Naive thymus-derived CD8-positive, alpha-beta T cell (primary cell): ENCODE results near the gene UBE2E1. TPM values are rescaled to one million over a fixed set of nuclear protein-coding genes. Genes with fewer than 3 reads are reported as not detected.
A peak's percentile ranks its signal among the peaks of the same experiment; 100 is the strongest.
"Not testable (repeated sequence)": the region's sequence is repeated elsewhere in the genome, so short reads cannot be mapped to it uniquely, and the experiment has no call there.

Source experiments
- ATAC-seq, 2 donors: fragments of 150-1000 bp; cut with Tn5 transposase in 1 of 2; sonication (Bioruptor Pico), chemical (Tn5 transposase) in 1 of 2; 1 replicate in 1 of 2; 2 replicates in 1 of 2; pipeline ENCODE4 v1.10.0; 2021; ENCODE audit warnings: mild to moderate bottlenecking in 2 of 2, moderate library complexity in 2 of 2
- POLR2A ChIA-PET: fragments of 350-600 bp; sonication (Branson Sonifier 250); formaldehyde crosslinking; loops from one replicate; lab custom pipeline; 2021; ENCODE audit warnings: antibody characterized with exemption; lab: Charles Lee
- DNase-seq, 10 donors: peaks; one replicate each; pipeline versions ENCODE4 v3.0.0 to v3.0.0-alpha.2; 2020 to 2022
- H3K27ac Mint-ChIP-seq, 10 donors: one replicate each; pipeline ENCODE4 v1.8.0; 2020 to 2022; ENCODE audit warnings: mild to moderate bottlenecking in 10 of 10, mixed read lengths in 10 of 10, moderate library complexity in 4 of 10, inconsistent platforms in 1 of 10
- H3K27me3 Mint-ChIP-seq, 5 donors: one replicate each; pipeline ENCODE4 v1.8.0; 2021 to 2022; ENCODE audit warnings: mixed read lengths in 5 of 5
- H3K36me3 Mint-ChIP-seq, 3 donors: one replicate each; pipeline ENCODE4 v1.8.0; 2020 to 2022; ENCODE audit warnings: mixed read lengths in 3 of 3, mild to moderate bottlenecking in 2 of 3, inconsistent platforms in 1 of 3
- H3K4me1 Mint-ChIP-seq, 4 donors: one replicate each; pipeline ENCODE4 v1.8.0; 2021 to 2022; ENCODE audit warnings: mixed read lengths in 4 of 4
- H3K4me3 Mint-ChIP-seq, 10 donors: one replicate each; pipeline ENCODE4 v1.8.0; 2020 to 2022; ENCODE audit warnings: mild to moderate bottlenecking in 10 of 10, mixed read lengths in 10 of 10, moderate library complexity in 6 of 10, inconsistent platforms in 1 of 10
- H3K9me3 Mint-ChIP-seq, 9 donors: one replicate each; pipeline ENCODE4 v1.8.0; 2020 to 2022; ENCODE audit warnings: mixed read lengths in 9 of 9, mild to moderate bottlenecking in 3 of 9, inconsistent platforms in 1 of 9, moderate library complexity in 1 of 9
- polyA plus RNA-seq, 3 donors: library from polyadenylated mRNA; unstranded; fragments of 300-500 nt; fragmentation: Illumina TruSeq; gene quantifications; one replicate each; pipeline ENCODE4 v1.2.3, GENCODE V29; 2021
- total RNA-seq, 8 experiments: library from RNA in 2 of 8; stranded (reverse) in 2 of 8; gene quantifications; one replicate each; pipeline ENCODE4 v1.2.3 and lab custom pipeline; 2021 to 2026

Gene UBE2E1
- total and polyA plus RNA-seq, 5 experiments from 2014 or later, result 5.6 to 65.6 (median 14.7) TPM

- Mint-ChIP-seq H3K4me3 (no peak overlapping the region), H3K36me3 (peaks cover 0 to 29% (median 8%) of the 10 kb centered on the region in 3 donors), H3K27me3 (no peaks in the 10 kb centered on the region), H3K27ac (peak overlapping the region in 7 of 10 donors; percentile 1 to 75 (median 31)), H3K9me3 (no peaks in the 10 kb centered on the region), H3K4me1 (peaks cover 26 to 55% (median 48%) of the 10 kb centered on the region in 4 donors)
- POLR2A ChIA-PET, result no interaction called here
- no peak for DNase-seq
- no peak for ATAC-seq
Measured at GRCh38 chr3:23865595-23866396, 60.0 kb downstream of the UBE2E1 start.

GRCh38 chr3:23867400-23867799 lies 61.6 kb downstream of the UBE2E1 start:
- DNase-seq, result no peak
- Mint-ChIP-seq H3K4me3 (no peak overlapping the region), H3K36me3 (peaks cover 0 to 17% (median 0%) of the 10 kb centered on the region in 3 donors), H3K4me1 (peaks cover 17 to 46% (median 38%) of the 10 kb centered on the region in 4 donors), H3K27me3 (no peaks in the 10 kb centered on the region), H3K27ac (peak overlapping the region in 2 of 10 donors; percentile 1 to 14), H3K9me3 (no peaks in the 10 kb centered on the region)
- no peak for ATAC-seq
- POLR2A ChIA-PET, result no interaction called here

- H3K36me3 Mint-ChIP-seq, result peaks cover 0 to 17% (median 0%) of the 10 kb centered on the region in 3 donors
- H3K27ac Mint-ChIP-seq, result peak overlapping the region in 2 of 10 donors; percentile 1 to 14
- ATAC-seq (no peak), DNase-seq (no peak)
- no peak overlapping the region for H3K4me3 Mint-ChIP-seq
- peaks cover 17 to 44% (median 38%) of the 10 kb centered on the region in 4 donors for H3K4me1 Mint-ChIP-seq
- H3K27me3 Mint-ChIP-seq, result no peaks in the 10 kb centered on the region
- POLR2A ChIA-PET, result no interaction called here
- no peaks in the 10 kb centered on the region for H3K9me3 Mint-ChIP-seq
Measured at GRCh38 chr3:23867838-23868237, 62.1 kb downstream of the UBE2E1 start.

- DNase-seq (no peak), ATAC-seq (no peak)
- Mint-ChIP-seq H3K4me3 (no peak overlapping the region), H3K4me1 (peaks cover 16 to 39% (median 31%) of the 10 kb centered on the region in 4 donors), H3K9me3 (no peaks in the 10 kb centered on the region), H3K36me3 (peaks cover 0 to 4% (median 0%) of the 10 kb centered on the region in 3 donors), H3K27me3 (no peaks in the 10 kb centered on the region), H3K27ac (no peak overlapping the region)
- POLR2A ChIA-PET, result no interaction called here
Measured at GRCh38 chr3:23869977-23870662, 64.4 kb downstream of the UBE2E1 start.

- H3K27ac Mint-ChIP-seq, POLR2A ChIA-PET, H3K4me3 Mint-ChIP-seq, H3K9me3 Mint-ChIP-seq, H3K36me3 Mint-ChIP-seq, ATAC-seq, H3K27me3 Mint-ChIP-seq, DNase-seq: not testable (repeated sequence)
- peaks cover 16 to 39% (median 28%) of the 10 kb centered on the region in 4 donors for H3K4me1 Mint-ChIP-seq
Measured at GRCh38 chr3:23870663-23871043, 64.9 kb downstream of the UBE2E1 start.

GRCh38 chr3:23871361-23871760 lies 65.6 kb downstream of the UBE2E1 start:
- ATAC-seq, DNase-seq, H3K36me3 Mint-ChIP-seq, H3K9me3 Mint-ChIP-seq, H3K4me3 Mint-ChIP-seq, POLR2A ChIA-PET, H3K27ac Mint-ChIP-seq, H3K27me3 Mint-ChIP-seq: not testable (repeated sequence)
- peaks cover 16 to 32% (median 26%) of the 10 kb centered on the region in 4 donors for H3K4me1 Mint-ChIP-seq

- H3K36me3 Mint-ChIP-seq, result peaks cover 0 to 7% (median 0%) of the 10 kb centered on the region in 3 donors
- H3K27ac Mint-ChIP-seq, result no peak overlapping the region
- POLR2A ChIA-PET, result no interaction called here
- no peaks in the 10 kb centered on the region for H3K27me3 Mint-ChIP-seq
- H3K9me3 Mint-ChIP-seq, result no peaks in the 10 kb centered on the region
- DNase-seq (no peak), ATAC-seq (no peak)
- H3K4me3 Mint-ChIP-seq, result no peak overlapping the region
- peaks cover 17 to 35% (median 29%) of the 10 kb centered on the region in 4 donors for H3K4me1 Mint-ChIP-seq
Measured at GRCh38 chr3:23872330-23872729, 66.6 kb downstream of the UBE2E1 start.

GRCh38 chr3:23873941-23874340 lies 68.2 kb downstream of the UBE2E1 start:
- Mint-ChIP-seq H3K4me1 (peaks cover 18 to 41% (median 33%) of the 10 kb centered on the region in 4 donors), H3K9me3 (no peaks in the 10 kb centered on the region), H3K27me3 (no peaks in the 10 kb centered on the region), H3K4me3 (no peak overlapping the region), H3K27ac (peak overlapping the region in 1 of 10 donors; percentile 69), H3K36me3 (peaks cover 0 to 9% (median 0%) of the 10 kb centered on the region in 3 donors)
- ATAC-seq (no peak), DNase-seq (no peak)
- POLR2A ChIA-PET, result no interaction called here

- Mint-ChIP-seq H3K27ac (peak overlapping the region in 1 of 10 donors; percentile 1), H3K4me1 (peaks cover 22 to 47% (median 38%) of the 10 kb centered on the region in 4 donors), H3K9me3 (no peaks in the 10 kb centered on the region), H3K36me3 (peaks cover 0 to 9% (median 0%) of the 10 kb centered on the region in 3 donors), H3K4me3 (no peak overlapping the region), H3K27me3 (no peaks in the 10 kb centered on the region)
- no peak for ATAC-seq
- DNase-seq, result no peak
- POLR2A ChIA-PET, result no interaction called here
Measured at GRCh38 chr3:23874359-23875112, 68.8 kb downstream of the UBE2E1 start.

- H3K9me3 Mint-ChIP-seq, result no peaks in the 10 kb centered on the region
- H3K27me3 Mint-ChIP-seq, result no peaks in the 10 kb centered on the region
- POLR2A ChIA-PET, result no interaction called here
- ATAC-seq (no peak), DNase-seq (no peak)
- H3K4me1 Mint-ChIP-seq, result peaks cover 21 to 52% (median 38%) of the 10 kb centered on the region in 4 donors
- peak overlapping the region in 1 of 10 donors; percentile 77 for H3K27ac Mint-ChIP-seq
- no peak overlapping the region for H3K4me3 Mint-ChIP-seq
- peaks cover 0 to 9% (median 0%) of the 10 kb centered on the region in 3 donors for H3K36me3 Mint-ChIP-seq
Measured at GRCh38 chr3:23875113-23875725, 69.5 kb downstream of the UBE2E1 start.

GRCh38 chr3:23876923-23877322 lies 71.2 kb downstream of the UBE2E1 start:
- ATAC-seq (no peak), DNase-seq (no peak)
- H3K9me3 Mint-ChIP-seq, result no peaks in the 10 kb centered on the region
- no peaks in the 10 kb centered on the region for H3K27me3 Mint-ChIP-seq
- H3K27ac Mint-ChIP-seq, result peak overlapping the region in 1 of 10 donors; percentile 77
- peaks cover 0 to 9% (median 0%) of the 10 kb centered on the region in 3 donors for H3K36me3 Mint-ChIP-seq
- peaks cover 30 to 69% (median 54%) of the 10 kb centered on the region in 4 donors for H3K4me1 Mint-ChIP-seq
- POLR2A ChIA-PET, result no interaction called here
- H3K4me3 Mint-ChIP-seq, result no peak overlapping the region

- peaks cover 30 to 70% (median 58%) of the 10 kb centered on the region in 4 donors for H3K4me1 Mint-ChIP-seq
- H3K27me3 Mint-ChIP-seq, result no peaks in the 10 kb centered on the region
- no peak overlapping the region for H3K4me3 Mint-ChIP-seq
- ATAC-seq (no peak), DNase-seq (no peak)
- POLR2A ChIA-PET, result no interaction called here
- peak overlapping the region in 2 of 10 donors; percentile 47 to 77 for H3K27ac Mint-ChIP-seq
- peaks cover 0 to 9% (median 0%) of the 10 kb centered on the region in 3 donors for H3K36me3 Mint-ChIP-seq
- no peaks in the 10 kb centered on the region for H3K9me3 Mint-ChIP-seq
Measured at GRCh38 chr3:23877329-23877980, 71.7 kb downstream of the UBE2E1 start.
